Measurements from ENCODE around the gene SLC9A3. TPM values are rescaled to one million over a fixed set of nuclear protein-coding genes. Genes with fewer than 3 reads are reported as not detected.
A peak's percentile ranks its signal among the peaks of the same experiment; 100 is the strongest.

The SLC9A3 gene
- total and polyA plus RNA-seq, 12 donors: 0.53 to 1.5 (median 1.0) TPM

DNA sequence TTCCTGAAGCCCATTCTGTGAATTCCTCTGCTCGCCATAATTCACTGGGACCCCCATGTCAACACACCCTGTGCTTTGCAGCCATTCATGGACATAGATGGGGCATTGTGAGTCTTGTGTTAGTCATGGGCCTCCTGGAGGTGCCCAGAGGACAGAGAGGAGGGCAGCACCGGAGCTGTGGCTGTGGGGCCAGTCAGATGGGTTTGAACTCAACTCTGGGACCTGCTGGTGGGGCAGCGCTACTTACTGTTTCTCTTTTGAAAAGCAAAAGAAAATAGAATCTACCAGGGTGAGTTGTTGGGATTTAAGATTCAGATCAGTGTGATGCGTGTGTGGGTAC is 92.6 kb downstream of the SLC9A3 start:
- H3K27ac ChIP-seq: no peak overlapping the region
- peaks cover 0 to 39% (median 0%) of the 10 kb centered on the region in 7 donors for H3K27me3 ChIP-seq
- 96% methylated on average over 4 of the region's 4 CpGs for WGBS, 2 donors
- no peaks in the 10 kb centered on the region for H3K4me1 ChIP-seq
- H3K9me3 ChIP-seq: no peaks in the 10 kb centered on the region
- H3K36me3 ChIP-seq: no peaks in the 10 kb centered on the region
- TF ChIP-seq, protein P1, sequence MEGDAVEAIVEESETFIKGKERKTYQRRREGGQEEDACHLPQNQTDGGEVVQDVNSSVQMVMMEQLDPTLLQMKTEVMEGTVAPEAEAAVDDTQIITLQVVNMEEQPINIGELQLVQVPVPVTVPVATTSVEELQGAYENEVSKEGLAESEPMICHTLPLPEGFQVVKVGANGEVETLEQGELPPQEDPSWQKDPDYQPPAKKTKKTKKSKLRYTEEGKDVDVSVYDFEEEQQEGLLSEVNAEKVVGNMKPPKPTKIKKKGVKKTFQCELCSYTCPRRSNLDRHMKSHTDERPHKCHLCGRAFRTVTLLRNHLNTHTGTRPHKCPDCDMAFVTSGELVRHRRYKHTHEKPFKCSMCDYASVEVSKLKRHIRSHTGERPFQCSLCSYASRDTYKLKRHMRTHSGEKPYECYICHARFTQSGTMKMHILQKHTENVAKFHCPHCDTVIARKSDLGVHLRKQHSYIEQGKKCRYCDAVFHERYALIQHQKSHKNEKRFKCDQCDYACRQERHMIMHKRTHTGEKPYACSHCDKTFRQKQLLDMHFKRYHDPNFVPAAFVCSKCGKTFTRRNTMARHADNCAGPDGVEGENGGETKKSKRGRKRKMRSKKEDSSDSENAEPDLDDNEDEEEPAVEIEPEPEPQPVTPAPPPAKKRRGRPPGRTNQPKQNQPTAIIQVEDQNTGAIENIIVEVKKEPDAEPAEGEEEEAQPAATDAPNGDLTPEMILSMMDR (IDR thresholded peaks at IDR 0.05): no peak
- intact Hi-C loops (cut with DNase I): loop anchor here in 2 of 10 donors (5.0 kb wide), 2 partner anchors 114 to 244 kb away; no protein-coding TSS in a partner anchor
- DNase-seq (no peak), ATAC-seq (no peak)
- H3K4me3 ChIP-seq: no peak overlapping the region

DNA sequence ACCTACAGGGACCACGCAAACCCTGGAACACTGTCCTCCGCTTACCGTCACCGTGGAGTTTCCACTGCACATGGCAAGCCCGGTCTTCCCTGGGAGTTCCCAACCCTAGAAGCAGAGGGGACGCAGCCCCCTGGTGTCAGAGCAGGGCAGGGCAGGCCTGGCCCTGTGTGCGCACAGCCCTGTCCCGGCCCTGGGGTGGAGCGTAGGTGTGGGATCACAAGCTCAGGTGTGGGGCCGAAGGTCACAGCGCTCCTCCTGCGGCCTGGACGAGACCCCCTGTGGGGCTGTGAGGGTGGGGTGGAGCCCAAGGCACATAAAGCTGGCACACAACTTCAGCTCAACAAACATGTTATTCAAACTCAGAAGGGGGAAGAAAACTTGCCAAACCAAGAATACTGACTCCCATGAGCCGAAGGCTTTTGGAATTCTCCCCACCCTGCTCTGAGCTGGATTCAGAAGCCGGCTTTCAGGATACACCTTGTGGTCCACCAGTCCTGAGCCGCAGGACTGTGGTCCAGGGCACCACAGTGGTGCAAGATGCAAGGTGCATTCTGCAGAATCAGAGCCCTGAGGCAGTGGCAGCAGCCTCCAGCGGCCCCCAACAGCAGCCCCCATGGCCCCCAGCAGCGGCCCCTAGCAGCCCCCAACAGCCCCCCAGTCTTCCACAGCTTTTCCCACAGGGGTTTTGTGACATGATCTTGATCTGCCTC is 93.1 kb downstream of the SLC9A3 start:
- DNase-seq (peak in 1 of 2 donors; percentile 46), ATAC-seq (peak in 7 of 8 donors; percentile 67 to 82 (median 79))
- Histone ChIP-seq H3K27me3 (peaks cover 0 to 39% (median 0%) of the 10 kb centered on the region in 7 donors), H3K4me1 (no peaks in the 10 kb centered on the region), H3K4me3 (no peak overlapping the region), H3K27ac (no peak overlapping the region), H3K9me3 (no peaks in the 10 kb centered on the region), H3K36me3 (no peaks in the 10 kb centered on the region)
- intact Hi-C loops (cut with DNase I): loop anchor here in 2 of 10 donors (5.0 kb wide), 2 partner anchors 114 to 244 kb away; no protein-coding TSS in a partner anchor
- WGBS, 2 donors: 40 to 48% methylated on average over 18 of the region's 18 CpGs
- TF ChIP-seq, protein P1 (IDR thresholded peaks at IDR 0.05): peak; percentile 19 to 69 (median 59)

DNA sequence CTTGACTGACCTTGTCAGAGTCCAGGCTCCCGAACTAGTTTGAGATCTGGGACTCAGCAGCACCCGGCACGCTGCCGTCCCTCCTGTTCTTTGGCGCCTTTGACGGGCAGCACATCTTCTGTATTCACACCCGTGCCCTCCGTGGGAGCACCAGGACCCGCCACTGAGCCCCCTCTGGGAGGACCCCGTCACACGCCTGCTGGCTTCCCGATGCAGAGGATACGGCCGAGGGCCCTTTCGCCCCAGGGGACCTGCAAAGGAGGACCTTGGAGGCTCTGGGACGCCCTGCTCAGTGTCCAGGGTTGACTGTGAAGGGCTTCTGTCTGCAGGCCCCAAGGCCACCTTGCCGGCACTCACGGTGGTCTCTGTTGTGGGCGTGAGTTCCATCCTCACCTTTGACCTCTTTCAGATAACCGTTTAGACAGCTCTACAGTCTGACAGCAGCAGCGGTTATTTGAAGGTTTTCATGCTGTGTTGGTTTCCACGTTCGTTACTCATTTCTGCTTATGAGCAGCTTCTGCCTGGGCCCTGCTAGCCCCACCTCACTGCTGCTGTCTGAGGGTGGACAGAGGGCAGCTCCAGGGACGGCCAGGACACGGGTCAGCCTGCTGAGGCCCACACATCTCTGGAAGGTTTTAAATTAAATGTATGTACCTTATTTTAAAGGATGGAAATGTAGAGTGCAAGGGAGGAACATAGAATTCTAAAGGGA is 93.9 kb downstream of the SLC9A3 start:
- Histone ChIP-seq H3K36me3 (no peaks in the 10 kb centered on the region), H3K27me3 (peaks cover 0 to 39% (median 0%) of the 10 kb centered on the region in 7 donors), H3K4me3 (no peak overlapping the region), H3K4me1 (no peaks in the 10 kb centered on the region), H3K27ac (no peak overlapping the region), H3K9me3 (no peaks in the 10 kb centered on the region)
- intact Hi-C loops (cut with DNase I): loop anchor here in 2 of 10 donors (5.0 kb wide), 2 partner anchors 113 to 243 kb away; no protein-coding TSS in a partner anchor
- 77 to 81% methylated on average over 25 of the region's 25 CpGs for WGBS, 2 donors
- DNase-seq: no peak
- peak in 1 of 8 donors; percentile 32 for ATAC-seq
- TF ChIP-seq, protein P1 (IDR thresholded peaks at IDR 0.05): no peak

DNA sequence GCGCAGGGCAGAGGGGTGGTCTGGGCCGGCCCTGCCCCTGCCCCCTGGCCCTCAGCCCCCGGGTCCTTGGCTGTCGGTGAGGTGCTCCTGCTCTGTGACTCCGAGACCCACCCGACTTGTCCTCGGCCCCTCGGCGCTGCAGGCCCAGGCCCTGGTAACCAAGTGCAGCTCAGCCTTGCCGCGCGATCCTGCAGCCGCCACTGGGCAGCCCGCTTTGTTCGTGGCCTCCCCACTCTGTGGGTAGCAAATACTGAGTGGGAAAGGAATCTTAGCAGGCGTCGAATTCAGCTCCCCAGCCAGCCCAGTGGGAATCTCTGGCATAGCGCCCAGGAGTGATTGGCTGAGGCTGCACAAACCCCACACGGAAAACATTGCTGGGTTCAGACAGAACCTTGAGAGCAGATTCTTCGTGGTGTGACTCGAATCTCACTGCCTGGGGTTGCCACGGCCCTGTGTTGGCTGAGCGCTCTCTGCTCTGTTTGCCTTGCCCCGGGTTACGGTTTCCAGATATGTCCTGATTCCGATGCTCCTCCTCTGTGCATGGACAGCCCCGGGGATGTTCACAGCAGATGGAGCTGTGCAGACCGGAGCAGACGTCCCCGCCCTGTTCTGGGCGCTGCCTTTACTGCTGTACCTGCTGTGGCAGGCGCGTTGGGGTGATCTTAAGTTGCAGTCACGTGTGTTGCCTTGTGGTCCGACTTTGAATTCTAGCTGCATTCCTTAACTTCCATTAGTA is 94.6 kb downstream of the SLC9A3 start:
- H3K27ac ChIP-seq: no peak overlapping the region
- H3K27me3 ChIP-seq: peaks cover 0 to 44% (median 0%) of the 10 kb centered on the region in 7 donors
- TF ChIP-seq, protein P1 (IDR thresholded peaks at IDR 0.05): no peak
- intact Hi-C loops (cut with DNase I): loop anchor here in 2 of 10 donors (5.0 kb wide), 2 partner anchors 112 to 242 kb away; no protein-coding TSS in a partner anchor
- no peaks in the 10 kb centered on the region for H3K9me3 ChIP-seq
- no peaks in the 10 kb centered on the region for H3K4me1 ChIP-seq
- ATAC-seq: peak in 2 of 8 donors; percentile 13 to 27
- no peaks in the 10 kb centered on the region for H3K36me3 ChIP-seq
- no peak for DNase-seq
- WGBS, 2 donors: 64 to 70% methylated on average over 35 of the region's 35 CpGs
- no peak overlapping the region for H3K4me3 ChIP-seq

Measured in heart right ventricle (tissue), 16 donors.